Left cardiac atrium (tissue), 4 donors: ENCODE measurements around the gene COL4A1. TPM values are rescaled to one million over a fixed set of nuclear protein-coding genes. Genes with fewer than 3 reads are reported as not detected.

ENCODE experiments used
- ATAC-seq, 2 donors: fragments of 200-7000 bp; cut with Tn5 transposase; one replicate each; pipeline ENCODE4 v1.9.1; 2020; ENCODE audit warnings: mild to moderate bottlenecking in 2 of 2, moderate library complexity in 2 of 2
- DNase-seq: peaks from one replicate; pipeline ENCODE4 v3.0.0-alpha.2; 2020
- intact Hi-C, 2 donors: fragments of 100-400 bp; cut with DNase I; formaldehyde crosslinking; loops; one replicate each; pipeline versions ENCODE4 v1.14.1 to v1.15.1; 2022 to 2023
- total RNA-seq, 2 donors: library from RNA; stranded (reverse); fragmentation: NEBNext Ultra II Directional; extraction: Animal tissue kit (Norgen Biotek cat#: 25700); gene quantifications; one replicate each; pipeline ENCODE4 v1.2.1, GENCODE V29; 2021
- donor health status: DM: no; HTN: yes; CAD: no.
- donor health status: DM: no; HTN: yes; CAD: no; lungs with severe emphysema.
- donor health status: DM: yes; HTN: yes; CAD: no.
- donor health status: Dilated cardiomyopathy.

COL4A1 gene
- total RNA-seq, 2 donors from 2014 or later, result 210 to 456 TPM

GRCh38 chr13:110302997-110303396, 4.0 kb downstream of the COL4A1 start:
- DNase-seq, result no peak
- ATAC-seq, result no peak
- intact Hi-C loops, result loop anchor here in 1 of 2 donors (5.0 kb wide), 1 partner anchor 41 kb away; no protein-coding TSS in a partner anchor

GRCh38 chr13:110301606-110302553, 5.1 kb downstream of the COL4A1 start:
- ATAC-seq (peak in 1 of 2 donors; percentile 9), DNase-seq (no peak)

GRCh38 chr13:110301083-110301482, 5.9 kb downstream of the COL4A1 start:
- no peak for DNase-seq
- no peak for ATAC-seq

More at GRCh38 chr13:110301606-110302553, 5.1 kb downstream of the COL4A1 start:
- intact Hi-C loops, result loop anchor here in 1 of 2 donors (5.0 kb wide), 1 partner anchor 40 kb away; no protein-coding TSS in a partner anchor

GRCh38 chr13:110300090-110300815, 6.7 kb downstream of the COL4A1 start:
- ATAC-seq, result no peak
- DNase-seq, result no peak
- intact Hi-C loops, result loop anchor here in 1 of 2 donors (5.0 kb wide), 1 partner anchor 38 kb away; no protein-coding TSS in a partner anchor

More at GRCh38 chr13:110301083-110301482, 5.9 kb downstream of the COL4A1 start:
- intact Hi-C loops, result loop anchor here in 1 of 2 donors (5.0 kb wide), 1 partner anchor 39 kb away; no protein-coding TSS in a partner anchor

- no peak for ATAC-seq
- intact Hi-C loops, result loop anchor here in 1 of 2 donors (5.0 kb wide), 1 partner anchor 52 kb away; no protein-coding TSS in a partner anchor
Observed at GRCh38 chr13:110299283-110299840, 7.6 kb downstream of the COL4A1 start.

GRCh38 chr13:110298505-110299282, 8.3 kb downstream of the COL4A1 start:
- ATAC-seq, result peak; percentile 62 to 75
- intact Hi-C loops, result loop anchor here in 1 of 2 donors (5.0 kb wide), 1 partner anchor 51 kb away; no protein-coding TSS in a partner anchor

More at GRCh38 chr13:110299283-110299840, 7.6 kb downstream of the COL4A1 start:
- no peak for DNase-seq

GRCh38 chr13:110297766-110298504, 9.0 kb downstream of the COL4A1 start:
- intact Hi-C loops, result loop anchor here in 1 of 2 donors (5.0 kb wide), 1 partner anchor 51 kb away; no protein-coding TSS in a partner anchor
- DNase-seq (no peak), ATAC-seq (no peak)

More at GRCh38 chr13:110298505-110299282, 8.3 kb downstream of the COL4A1 start:
- DNase-seq, result peak; percentile 75

GRCh38 chr13:110297011-110297410, 9.9 kb downstream of the COL4A1 start:
- DNase-seq (no peak), ATAC-seq (no peak)
- intact Hi-C loops, result loop anchor here in 1 of 2 donors (5.0 kb wide), 1 partner anchor 50 kb away; no protein-coding TSS in a partner anchor

- no peak for DNase-seq
- intact Hi-C loops, result loop anchor here in 1 of 2 donors (5.0 kb wide), 1 partner anchor 47 kb away; no protein-coding TSS in a partner anchor
- no peak for ATAC-seq
Observed at GRCh38 chr13:110294622-110295021, 12.3 kb downstream of the COL4A1 start.

- no peak for DNase-seq
- intact Hi-C loops, result no loop called here
- peak in 1 of 2 donors; percentile 62 for ATAC-seq
Observed at GRCh38 chr13:110294146-110294545, 12.8 kb downstream of the COL4A1 start.

- intact Hi-C loops, result no loop called here
- ATAC-seq (peak in 1 of 2 donors; percentile 76), DNase-seq (no peak)
Observed at GRCh38 chr13:110293649-110294048, 13.3 kb downstream of the COL4A1 start.

- intact Hi-C loops, result no loop called here
- no peak for ATAC-seq
- no peak for DNase-seq
Observed at GRCh38 chr13:110293037-110293436, 13.9 kb downstream of the COL4A1 start.

GRCh38 chr13:110291286-110291685, 15.7 kb downstream of the COL4A1 start:
- DNase-seq (no peak), ATAC-seq (no peak)
- intact Hi-C loops, result no loop called here

- ATAC-seq (no peak), DNase-seq (no peak)
- intact Hi-C loops, result no loop called here
Observed at GRCh38 chr13:110290826-110291225, 16.1 kb downstream of the COL4A1 start.

- DNase-seq (no peak), ATAC-seq (no peak)
- intact Hi-C loops, result no loop called here
Observed at GRCh38 chr13:110290153-110290552, 16.8 kb downstream of the COL4A1 start.

GRCh38 chr13:110289661-110290060, 17.3 kb downstream of the COL4A1 start:
- no peak for DNase-seq
- intact Hi-C loops, result no loop called here
- ATAC-seq, result no peak

GRCh38 chr13:110289174-110289573, 17.8 kb downstream of the COL4A1 start:
- intact Hi-C loops, result no loop called here
- ATAC-seq (no peak), DNase-seq (no peak)
